ENCODE measurements around the gene HEG1.

- no peak for TF ChIP-seq CTCF (IDR thresholded peaks at IDR 0.05)
- no peak for TF ChIP-seq POLR2AphosphoS5 (IDR thresholded peaks at IDR 0.05)
These were observed 119.8 kb downstream of the HEG1 start for GRCh38 chr3:124935794-124936542.

All from stomach (tissue), 4 donors.